Caco-2 (cell line): ENCODE results near the gene ARAP2. TPM values are rescaled to one million over a fixed set of nuclear protein-coding genes. Genes with fewer than 3 reads are reported as not detected.

Experiments used
- BruUV-seq: library from RNA; stranded (reverse); fragments of 400-500 nt; replicated peaks from 2 replicates; lab custom pipeline; 2021; lab: Mats Ljungman, UMichigan
- CTCF ChIA-PET: fragments of 300-600 bp; sonication (Branson Sonifier 250); formaldehyde crosslinking; loops from one replicate; lab custom pipeline; 2022; ENCODE audit warnings: antibody characterized with exemption; lab: Charles Lee
- POLR2A ChIA-PET: fragments of 300-600 bp; sonication (Branson Sonifier 250); formaldehyde crosslinking; loops from one replicate; lab custom pipeline; 2022; ENCODE audit warnings: antibody characterized with exemption; lab: Charles Lee
- DNase-seq, 2 experiments: peaks; one replicate each; pipeline versions ENCODE4 v3.0.0 to v3.0.0-alpha.2; 2020 to 2022
- H3K27me3 ChIP-seq: replicated peaks from 2 replicates; pipeline ENCODE4 v1.6.0; 2011; ENCODE audit warnings: low read length; ENCODE audit not compliant: control insufficient read depth, insufficient read depth
- H3K36me3 ChIP-seq: 2 replicates; pipeline ENCODE4 v1.5.1; 2011; ENCODE audit warnings: low read length; ENCODE audit not compliant: control insufficient read depth, insufficient read depth
- H3K4me1 ChIP-seq: fragments of 250-450 bp; sonication (Bioruptor Pico); 2 replicates; pipeline ENCODE4 v1.5.1; 2020; ENCODE audit warnings: mild to moderate bottlenecking
- H3K4me3 ChIP-seq: 2 replicates; pipeline ENCODE4 v1.5.1; 2011; ENCODE audit warnings: low read depth, mild to moderate bottlenecking, control low read depth, low read length
- H3K9me3 ChIP-seq: fragments of 250-450 bp; sonication (Bioruptor Pico); 2 replicates; pipeline ENCODE4 v1.5.1; 2020; ENCODE audit warnings: mild to moderate bottlenecking, moderate library complexity
- H3K27ac Mint-ChIP-seq: one replicate; pipeline ENCODE4 v1.8.0; 2022; ENCODE audit warnings: mixed read lengths; ENCODE audit not compliant: unreplicated experiment
- H3K27me3 Mint-ChIP-seq: one replicate; pipeline ENCODE4 v1.8.0; 2022; ENCODE audit warnings: mixed read lengths; ENCODE audit not compliant: insufficient read depth, unreplicated experiment
- H3K36me3 Mint-ChIP-seq: one replicate; pipeline ENCODE4 v1.8.0; 2022; ENCODE audit warnings: mild to moderate bottlenecking, mixed read lengths; ENCODE audit not compliant: insufficient read depth, unreplicated experiment
- H3K4me1 Mint-ChIP-seq: one replicate; pipeline ENCODE4 v1.8.0; 2022; ENCODE audit warnings: low read depth, mixed read lengths; ENCODE audit not compliant: unreplicated experiment
- H3K4me3 Mint-ChIP-seq: one replicate; pipeline ENCODE4 v1.8.0; 2022; ENCODE audit warnings: mild to moderate bottlenecking, moderate library complexity, mixed read lengths; ENCODE audit not compliant: unreplicated experiment
- H3K9me3 Mint-ChIP-seq: one replicate; pipeline ENCODE4 v1.8.0; 2022; ENCODE audit warnings: mixed read lengths; ENCODE audit not compliant: unreplicated experiment
- intact Hi-C: fragments of 100-400 bp; cut with micrococcal nuclease; formaldehyde crosslinking; loops from one replicate; pipeline ENCODE4 v1.10.0; 2022; ENCODE audit not compliant: unreplicated experiment
- total RNA-seq: library from RNA; stranded (reverse); gene quantifications from 2 replicates; pipeline ENCODE4 v1.2.3, GENCODE V29; 2022
- TF ChIP-seq, protein P1 (sequence below), 2 experiments: fragments of 200-600 bp in 1 of 2; IDR thresholded peaks; 1 replicate in 1 of 2; 2 replicates in 1 of 2; pipeline versions ENCODE4 v1.5.1 to v1.8.0; 2011 to 2022; ENCODE audit warnings: antibody characterized with exemption in 1 of 2, control low read depth in 1 of 2, inconsistent platforms in 1 of 2, low read depth in 1 of 2, low read length in 1 of 2, mild to moderate bottlenecking in 1 of 2, moderate library complexity in 1 of 2; ENCODE audit not compliant: insufficient read depth in 1 of 2, severe bottlenecking in 1 of 2, unreplicated experiment in 1 of 2

Gene ARAP2
- total RNA-seq, 1 experiment from 2014 or later: 3.9 TPM

GRCh38 chr4:36053930-36054329, 190.4 kb downstream of the ARAP2 start:
- Histone ChIP-seq H3K9me3 (no peaks in the 10 kb centered on the region), H3K4me3 (no peak overlapping the region), H3K4me1 (no peaks in the 10 kb centered on the region), H3K36me3 (no peaks in the 10 kb centered on the region), H3K27me3 (no peaks in the 10 kb centered on the region)
- CTCF ChIA-PET: no interaction called here
- BruUV-seq: no TSS peak
- Mint-ChIP-seq H3K27me3 (no peaks in the 10 kb centered on the region), H3K9me3 (no peaks in the 10 kb centered on the region), H3K36me3 (no peaks in the 10 kb centered on the region), H3K4me1 (no peaks in the 10 kb centered on the region), H3K27ac (no peak overlapping the region), H3K4me3 (no peak overlapping the region)
- DNase-seq: no peak
- TF ChIP-seq, protein P1, sequence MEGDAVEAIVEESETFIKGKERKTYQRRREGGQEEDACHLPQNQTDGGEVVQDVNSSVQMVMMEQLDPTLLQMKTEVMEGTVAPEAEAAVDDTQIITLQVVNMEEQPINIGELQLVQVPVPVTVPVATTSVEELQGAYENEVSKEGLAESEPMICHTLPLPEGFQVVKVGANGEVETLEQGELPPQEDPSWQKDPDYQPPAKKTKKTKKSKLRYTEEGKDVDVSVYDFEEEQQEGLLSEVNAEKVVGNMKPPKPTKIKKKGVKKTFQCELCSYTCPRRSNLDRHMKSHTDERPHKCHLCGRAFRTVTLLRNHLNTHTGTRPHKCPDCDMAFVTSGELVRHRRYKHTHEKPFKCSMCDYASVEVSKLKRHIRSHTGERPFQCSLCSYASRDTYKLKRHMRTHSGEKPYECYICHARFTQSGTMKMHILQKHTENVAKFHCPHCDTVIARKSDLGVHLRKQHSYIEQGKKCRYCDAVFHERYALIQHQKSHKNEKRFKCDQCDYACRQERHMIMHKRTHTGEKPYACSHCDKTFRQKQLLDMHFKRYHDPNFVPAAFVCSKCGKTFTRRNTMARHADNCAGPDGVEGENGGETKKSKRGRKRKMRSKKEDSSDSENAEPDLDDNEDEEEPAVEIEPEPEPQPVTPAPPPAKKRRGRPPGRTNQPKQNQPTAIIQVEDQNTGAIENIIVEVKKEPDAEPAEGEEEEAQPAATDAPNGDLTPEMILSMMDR (IDR thresholded peaks at IDR 0.05; ENCODE audit: insufficient read depth in 1 of 2, low read depth in 1 of 2, low read length in 1 of 2, severe bottlenecking in 1 of 2, unreplicated experiment in 1 of 2): no peak
- intact Hi-C loops: no loop called here
- POLR2A ChIA-PET: no interaction called here

DNA sequence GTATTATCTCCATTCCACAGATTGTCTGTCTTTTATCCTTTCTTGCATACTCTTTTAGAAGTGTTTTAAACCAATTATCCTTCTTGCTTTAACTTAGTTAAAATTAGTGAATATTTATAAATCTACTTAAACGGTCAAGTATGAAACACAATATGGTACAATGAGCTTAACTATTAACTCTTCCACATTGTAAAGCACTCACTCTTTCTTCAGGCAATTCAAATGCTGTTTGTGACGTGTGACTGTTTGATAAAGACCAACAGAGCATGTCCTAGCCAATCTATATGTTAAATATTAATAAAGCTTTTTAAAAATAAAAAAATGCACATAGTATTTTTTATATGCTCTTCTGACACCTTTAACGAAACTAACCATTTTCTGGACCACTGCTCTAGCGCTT, 192.7 kb downstream of the ARAP2 start:
- Mint-ChIP-seq H3K9me3 (no peaks in the 10 kb centered on the region), H3K4me1 (no peaks in the 10 kb centered on the region), H3K27ac (no peak overlapping the region), H3K4me3 (no peak overlapping the region), H3K36me3 (no peaks in the 10 kb centered on the region), H3K27me3 (no peaks in the 10 kb centered on the region)
- BruUV-seq: no TSS peak
- Histone ChIP-seq H3K9me3 (no peaks in the 10 kb centered on the region), H3K27me3 (no peaks in the 10 kb centered on the region), H3K4me3 (no peak overlapping the region), H3K36me3 (no peaks in the 10 kb centered on the region), H3K4me1 (no peaks in the 10 kb centered on the region)
- ChIA-PET CTCF (no interaction called here), POLR2A (no interaction called here)
- DNase-seq: no peak
- intact Hi-C loops: no loop called here
- TF ChIP-seq, protein P1 (IDR thresholded peaks at IDR 0.05; ENCODE audit: insufficient read depth in 1 of 2, low read depth in 1 of 2, low read length in 1 of 2, severe bottlenecking in 1 of 2, unreplicated experiment in 1 of 2): no peak

- intact Hi-C loops: no loop called here
- H3K36me3 Mint-ChIP-seq: no peaks in the 10 kb centered on the region
- TF ChIP-seq, protein P1 (IDR thresholded peaks at IDR 0.05; ENCODE audit: insufficient read depth in 1 of 2, low read depth in 1 of 2, low read length in 1 of 2, severe bottlenecking in 1 of 2, unreplicated experiment in 1 of 2): no peak
- no peaks in the 10 kb centered on the region for H3K9me3 Mint-ChIP-seq
- no peak overlapping the region for H3K4me3 Mint-ChIP-seq
- Histone ChIP-seq H3K4me1 (no peaks in the 10 kb centered on the region), H3K27me3 (no peaks in the 10 kb centered on the region), H3K4me3 (no peak overlapping the region), H3K9me3 (no peaks in the 10 kb centered on the region), H3K36me3 (no peaks in the 10 kb centered on the region)
- no peak overlapping the region for H3K27ac Mint-ChIP-seq
- H3K4me1 Mint-ChIP-seq: no peaks in the 10 kb centered on the region
- H3K27me3 Mint-ChIP-seq: no peaks in the 10 kb centered on the region
- POLR2A ChIA-PET: no interaction called here
- no TSS peak for BruUV-seq
- CTCF ChIA-PET: no interaction called here
- DNase-seq: no peak
Observed at GRCh38 chr4:36046026-36046425, 198.3 kb downstream of the ARAP2 start.
